GM18519 (cell line): ENCODE measurements around the gene TTC21B.

Experiments
- ATAC-seq: cut with Tn5 transposase; IDR thresholded peaks from one replicate; pipeline ENCODE4 v1.9.1; 2021; ENCODE audit warnings: mild to moderate bottlenecking, moderate library complexity; ENCODE audit not compliant: unreplicated experiment, low FRiP score

Gene TTC21B

GRCh38 chr2:165843351-165843750, 110.2 kb downstream of the TTC21B start:
- ATAC-seq: no peak

- ATAC-seq: no peak
Observed at GRCh38 chr2:165840333-165840958, 113.1 kb downstream of the TTC21B start.

GRCh38 chr2:165839610-165840009, 114.0 kb downstream of the TTC21B start:
- ATAC-seq: no peak

GRCh38 chr2:165837122-165837521, 116.5 kb downstream of the TTC21B start:
- no peak for ATAC-seq

DNA sequence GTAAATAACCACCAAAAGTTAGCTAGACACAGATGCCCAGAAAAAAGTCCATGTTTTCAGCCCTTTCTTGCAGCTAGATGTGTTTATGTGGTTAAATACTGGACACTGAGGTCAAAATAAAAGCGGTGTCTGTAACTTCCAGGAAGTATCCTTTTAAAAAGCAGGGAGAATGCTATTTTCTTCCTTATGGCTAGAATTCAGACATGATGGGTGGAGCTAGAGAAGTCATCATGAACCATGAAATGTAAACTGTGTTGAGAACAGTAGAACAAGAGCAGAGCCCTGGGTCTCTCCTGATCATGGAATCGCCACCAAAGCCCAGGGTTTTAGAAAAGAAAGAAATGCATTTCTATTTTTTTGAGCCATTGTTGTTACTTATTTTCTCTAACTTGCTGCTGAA, 118.2 kb downstream of the TTC21B start:
- no peak for ATAC-seq

DNA sequence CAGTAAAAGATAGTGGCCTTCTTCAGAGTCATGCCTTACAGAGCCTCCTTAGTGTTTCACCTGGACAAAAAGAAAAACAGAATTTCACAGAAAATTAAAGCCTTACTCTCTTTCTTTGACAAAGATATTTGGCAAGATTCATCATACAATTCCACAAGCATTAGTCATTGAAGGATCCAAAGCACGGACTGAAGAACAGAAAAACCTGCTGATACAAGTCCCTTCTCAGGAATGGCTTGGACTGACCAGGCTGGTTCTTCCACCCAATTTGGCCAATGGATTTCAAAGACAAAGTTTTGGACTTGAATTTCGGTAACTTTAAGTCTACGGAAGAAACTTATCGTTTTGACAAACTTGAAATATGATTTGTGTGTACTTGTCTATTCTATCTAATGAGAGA, 120.4 kb downstream of the TTC21B start:
- no peak for ATAC-seq

DNA sequence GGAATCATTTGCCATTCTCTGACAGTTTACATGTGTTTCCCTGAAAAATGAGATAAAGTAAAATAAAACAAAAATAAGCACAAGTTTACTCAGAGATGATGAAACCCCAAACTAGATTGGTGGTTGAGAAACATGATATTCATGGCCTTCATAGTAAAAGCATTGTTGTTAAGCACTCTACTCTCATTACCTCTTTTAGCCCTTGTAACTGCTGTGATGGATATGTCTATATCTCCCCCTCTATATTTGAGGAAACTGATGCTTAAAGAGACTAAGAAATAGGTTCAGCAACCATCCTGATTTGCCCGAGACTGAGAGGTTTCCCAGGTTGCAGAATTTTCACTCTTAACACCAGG, 125.7 kb downstream of the TTC21B start:
- ATAC-seq: no peak

- no peak for ATAC-seq
Observed at GRCh38 chr2:165827016-165827920, 126.3 kb downstream of the TTC21B start.

DNA sequence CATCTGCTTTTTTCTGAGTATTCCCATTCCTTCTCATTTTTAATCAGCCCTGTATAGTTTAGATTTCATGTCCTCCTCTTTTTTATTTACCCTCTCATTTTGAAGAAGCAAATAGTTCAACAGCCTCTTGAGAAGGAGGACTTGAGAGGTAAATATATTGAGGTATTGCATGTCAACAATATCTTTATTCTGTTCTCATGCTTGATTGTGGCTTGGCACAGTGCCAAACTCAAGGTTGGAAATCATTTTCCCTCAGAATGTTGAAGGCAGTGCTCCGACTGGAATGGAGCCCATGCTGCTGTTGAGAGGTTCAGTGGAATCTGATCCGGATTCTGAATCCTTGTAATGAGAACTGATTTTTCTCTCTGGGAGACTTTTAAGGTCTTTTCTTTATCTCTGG, 128.5 kb downstream of the TTC21B start:
- ATAC-seq: no peak
